Activated CD4-positive, CD25-positive, alpha-beta regulatory T cell (primary cell): ENCODE measurements around the gene GGTLC2.

Source experiments
- DNase-seq, 4 experiments: peaks; one replicate each; lab custom pipeline; 2025; lab: John Stamatoyannopoulos, UW

Gene GGTLC2

DNA sequence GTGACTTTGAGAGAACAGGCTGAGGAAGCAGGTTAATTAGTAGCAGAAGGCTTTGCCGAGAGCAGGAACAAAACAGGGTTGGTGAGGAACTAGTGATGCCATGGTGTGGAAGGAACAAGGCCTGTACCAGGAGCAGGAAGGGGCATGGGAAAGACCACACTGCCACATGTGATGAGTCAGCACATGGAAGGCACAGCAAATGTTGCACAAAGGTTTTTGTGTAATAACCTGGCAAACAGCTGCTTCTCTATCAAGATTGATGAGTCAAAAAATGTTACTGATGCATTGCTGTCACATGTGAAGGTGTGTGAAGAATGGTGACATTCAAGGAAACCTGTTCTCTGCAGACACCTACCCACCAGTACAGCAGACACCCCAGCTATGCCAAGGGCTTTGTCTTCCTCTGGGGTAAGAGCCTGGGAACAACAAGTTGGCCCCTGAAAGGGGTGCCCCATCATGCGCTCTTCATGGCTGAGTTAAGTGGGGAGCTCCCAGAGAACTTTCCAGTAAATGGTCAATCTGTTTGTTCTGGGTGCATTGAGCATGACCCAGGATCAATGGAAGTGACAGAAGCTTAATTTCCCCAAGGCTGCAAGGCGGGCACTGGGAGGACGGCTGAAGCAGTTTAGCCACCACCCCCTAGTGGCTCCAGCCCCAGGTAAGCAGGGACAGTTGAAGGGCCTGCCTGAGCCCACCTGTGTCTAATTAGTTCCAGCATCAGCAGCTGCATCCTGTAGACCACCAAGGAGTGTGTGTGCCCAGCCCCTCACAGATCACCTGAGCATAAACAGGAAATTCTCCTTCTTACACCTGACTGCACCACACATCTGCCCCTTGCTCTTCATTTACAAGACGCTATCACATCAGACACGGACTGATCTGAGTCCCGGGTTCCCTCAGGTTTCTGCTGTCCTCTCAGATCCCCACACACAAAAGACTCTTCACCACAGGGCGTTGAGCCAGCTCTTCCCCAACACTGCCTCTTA lies 47.6 kb downstream of the GGTLC2 start:
- DNase-seq: no peak

DNA sequence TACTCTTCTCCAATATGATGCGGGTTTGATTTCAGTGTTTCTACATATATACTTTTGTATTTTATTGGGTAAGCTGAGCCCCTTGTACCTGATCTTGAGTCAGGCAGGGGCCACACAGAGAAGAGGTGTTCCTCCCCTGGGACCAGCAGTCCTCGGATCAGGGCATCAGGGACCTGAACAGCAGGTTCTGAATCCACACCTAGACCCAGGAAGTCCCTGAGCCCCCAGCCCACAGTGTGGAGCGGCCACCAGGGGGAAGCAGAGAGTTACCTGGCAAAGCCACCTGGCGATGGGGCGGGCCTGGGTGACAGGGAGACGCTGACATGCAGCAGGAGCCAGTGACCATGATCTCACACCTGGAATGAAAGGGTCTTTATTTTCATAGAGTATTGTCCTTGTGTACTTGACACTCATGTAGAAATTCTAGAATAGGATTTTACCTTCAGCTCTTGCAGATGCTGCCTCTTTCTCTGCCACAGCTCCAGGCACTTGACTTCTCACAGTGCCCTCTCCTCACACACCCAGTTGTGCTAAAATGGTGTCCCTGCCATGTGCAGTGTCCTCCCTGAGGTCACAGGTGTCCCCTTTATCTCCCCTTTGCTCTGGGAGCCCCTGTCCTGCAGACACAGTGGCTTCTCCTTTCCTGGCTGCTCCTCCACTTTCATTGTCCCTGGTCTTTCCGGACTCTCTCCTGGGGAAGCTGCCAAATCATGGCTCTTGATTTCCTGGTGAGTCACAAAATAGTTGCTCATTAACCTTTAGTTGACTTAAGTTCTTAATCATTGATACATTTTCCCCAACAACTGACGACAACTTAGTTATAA lies 48.5 kb downstream of the GGTLC2 start:
- DNase-seq: peak; percentile 26 to 52 (median 38)

GRCh38 chr22:22693531-22693884 lies 49.1 kb downstream of the GGTLC2 start:
- no peak for DNase-seq

DNA sequence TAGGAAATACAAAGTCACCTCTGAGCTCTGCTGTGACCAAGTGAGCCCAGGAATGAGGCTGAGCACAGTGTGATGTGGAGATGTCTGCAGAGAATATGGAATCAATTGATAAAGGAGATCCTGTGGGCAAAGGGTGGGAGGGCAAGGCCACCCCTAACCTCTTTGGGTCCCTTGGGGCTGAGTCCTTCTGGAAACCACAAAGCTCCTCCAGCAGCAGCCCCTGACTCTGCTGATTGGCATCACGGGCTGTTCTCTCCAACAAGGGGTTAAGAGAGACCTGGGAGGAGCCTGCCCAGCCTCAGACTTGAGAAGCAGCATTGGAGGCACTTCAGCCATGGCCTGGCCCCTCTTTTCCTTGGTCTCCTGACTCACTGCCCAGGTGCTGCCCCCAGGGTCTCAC lies 49.7 kb downstream of the GGTLC2 start:
- no peak for DNase-seq

- no peak for DNase-seq
Measured at GRCh38 chr22:22696104-22696503, 51.7 kb downstream of the GGTLC2 start.
